Fibroblast of upper back skin (primary cell): Measurements from ENCODE around the gene GNG7.
"Not testable (repeated sequence)": the region's sequence is repeated elsewhere in the genome, so short reads cannot be mapped to it uniquely, and the experiment has no call there.

Source experiments
- DNase-seq: peaks from one replicate; pipeline ENCODE4 v3.0.0-alpha.2; 2013

The GNG7 gene

DNA sequence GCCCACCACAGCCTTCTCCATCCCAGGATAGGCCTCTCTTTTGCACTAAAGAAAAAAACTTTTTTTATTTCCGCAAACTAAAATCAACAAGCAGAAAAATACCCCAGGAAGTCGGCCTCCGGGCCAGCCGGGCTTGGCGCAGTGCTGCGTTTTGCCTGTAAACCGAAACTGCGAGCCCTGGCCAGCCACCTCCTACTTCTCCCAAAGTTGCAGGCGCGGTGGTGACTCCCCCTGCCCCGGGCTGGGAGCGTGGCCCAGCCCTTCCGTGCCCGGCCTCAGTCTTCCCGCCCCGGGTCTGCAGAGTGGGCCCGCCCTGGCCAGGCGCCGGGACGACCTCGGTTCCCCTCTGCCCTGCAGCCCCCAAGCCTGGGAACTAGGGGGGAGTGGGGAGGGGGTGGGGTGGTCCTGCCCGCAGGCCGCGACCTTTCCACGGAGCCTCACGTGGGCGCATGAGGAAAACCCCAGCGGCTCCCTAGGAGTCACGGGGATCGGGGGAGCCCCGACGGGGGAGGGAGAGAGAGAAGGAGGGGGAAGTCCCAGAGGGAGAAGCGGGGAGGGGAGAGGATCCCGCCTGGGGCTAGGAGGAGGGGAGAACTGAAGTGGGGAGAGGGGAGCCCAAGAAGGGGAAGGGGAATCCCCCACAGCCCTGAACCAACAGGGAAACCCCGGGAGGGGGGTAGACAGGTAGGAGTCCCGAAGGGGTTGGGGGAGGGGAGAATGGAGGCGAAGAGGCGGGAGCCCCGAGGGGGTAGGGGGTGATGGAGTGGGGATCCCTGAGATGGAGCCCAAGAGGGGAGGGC is 223.5 kb downstream of the GNG7 start:
- DNase-seq = peak; percentile 73

DNA sequence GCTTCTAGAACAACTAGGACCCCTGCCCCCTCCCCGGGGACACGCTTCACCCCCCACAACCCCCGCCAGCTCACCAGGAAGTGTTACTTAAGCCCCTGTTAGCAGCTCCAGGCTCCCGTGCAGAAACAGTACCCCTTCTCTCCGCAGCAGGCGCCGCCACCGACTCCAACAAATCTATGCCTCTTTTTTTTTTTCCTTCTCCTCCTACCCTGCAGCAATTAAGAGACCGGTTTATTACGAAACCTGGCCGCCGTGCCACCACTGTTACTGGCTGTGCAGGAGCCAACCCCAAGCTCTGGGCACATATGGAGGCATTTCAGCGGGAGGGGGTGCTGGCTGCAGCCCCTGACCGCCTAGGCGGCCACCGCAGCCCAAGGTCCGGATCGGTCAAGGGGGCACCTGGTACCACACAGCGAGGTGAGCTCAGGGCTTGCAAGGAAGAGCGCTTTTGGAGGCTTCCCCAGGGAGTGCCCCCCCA is 224.2 kb downstream of the GNG7 start:
- DNase-seq = peak; percentile 60

DNA sequence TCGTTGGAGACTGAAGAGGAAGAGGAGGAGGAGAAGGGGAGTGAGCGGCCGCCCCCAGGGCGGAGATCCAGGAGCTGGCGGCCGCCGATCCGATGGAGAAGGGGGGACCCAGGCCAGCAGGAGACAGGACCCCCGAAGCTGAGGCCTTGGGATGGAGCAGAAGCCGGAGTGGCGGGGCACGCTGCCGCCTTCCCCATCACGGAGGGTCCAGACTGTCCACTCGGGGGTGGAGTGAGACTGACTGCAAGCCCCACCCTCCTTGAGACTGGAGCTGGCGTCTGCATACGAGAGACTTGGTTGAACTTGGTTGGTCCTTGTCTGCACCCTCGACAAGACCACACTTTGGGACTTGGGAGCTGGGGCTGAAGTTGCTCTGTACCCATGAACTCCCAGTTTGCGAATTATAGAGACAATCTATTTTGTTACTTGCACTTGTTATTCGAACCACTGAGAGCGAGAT is 224.7 kb downstream of the GNG7 start:
- no peak for DNase-seq

DNA sequence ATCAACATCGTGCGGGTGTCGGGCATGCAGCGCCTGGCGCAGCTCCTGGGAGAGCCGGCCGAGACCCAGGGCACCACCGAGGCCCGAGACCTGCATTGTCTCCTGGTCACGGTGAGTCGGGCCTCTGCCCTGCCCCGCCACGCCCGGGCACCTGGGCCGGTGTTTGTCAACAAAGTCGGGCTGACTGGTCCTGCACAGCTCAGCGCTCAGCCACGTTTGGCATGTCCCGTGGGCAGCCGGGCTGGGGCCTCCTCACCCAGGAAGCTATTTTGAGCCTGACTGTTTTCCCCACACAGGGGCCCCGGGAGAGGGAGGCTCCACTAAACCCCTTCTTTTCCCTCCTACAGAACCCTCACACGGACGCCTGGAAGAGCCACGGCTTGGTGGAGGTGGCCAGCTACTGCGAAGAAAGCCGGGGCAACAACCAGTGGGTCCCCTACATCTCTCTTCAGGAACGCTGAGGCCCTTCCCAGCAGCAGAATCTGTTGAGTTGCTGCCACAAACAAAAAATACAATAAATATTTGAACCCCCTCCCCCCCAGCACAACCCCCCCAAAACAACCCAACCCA is 225.3 kb downstream of the GNG7 start:
- no peak for DNase-seq

DNA sequence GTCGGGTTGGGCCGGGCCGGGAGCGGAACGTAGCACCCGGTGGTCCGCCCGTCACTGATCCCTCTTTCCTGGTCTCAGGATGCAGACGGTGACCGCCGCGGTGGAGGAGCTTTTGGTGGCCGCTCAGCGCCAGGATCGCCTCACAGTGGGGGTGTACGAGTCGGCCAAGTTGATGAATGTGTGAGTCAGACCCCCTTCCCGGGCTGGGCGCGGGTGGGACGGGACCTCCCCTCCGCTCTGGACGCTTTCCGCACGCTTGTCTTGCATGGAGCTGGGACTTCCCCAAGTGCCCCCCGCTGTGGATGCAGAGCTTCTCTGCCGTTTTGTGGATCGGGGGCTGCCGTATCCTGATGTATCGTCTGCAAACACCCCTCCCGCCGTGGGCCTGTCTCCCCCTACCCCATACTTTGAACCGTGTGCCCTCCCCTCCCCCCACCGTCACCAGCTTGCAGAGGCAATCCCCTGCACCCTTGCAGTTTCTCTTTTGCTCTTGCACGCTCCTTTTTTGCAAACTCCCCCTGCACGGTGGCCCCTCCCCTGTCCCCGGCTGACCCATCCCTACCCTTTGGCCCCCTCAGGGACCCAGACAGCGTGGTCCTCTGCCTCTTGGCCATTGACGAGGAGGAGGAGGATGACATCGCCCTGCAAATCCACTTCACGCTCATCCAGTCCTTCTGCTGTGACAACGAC is 225.9 kb downstream of the GNG7 start:
- DNase-seq = peak; percentile 80

DNA sequence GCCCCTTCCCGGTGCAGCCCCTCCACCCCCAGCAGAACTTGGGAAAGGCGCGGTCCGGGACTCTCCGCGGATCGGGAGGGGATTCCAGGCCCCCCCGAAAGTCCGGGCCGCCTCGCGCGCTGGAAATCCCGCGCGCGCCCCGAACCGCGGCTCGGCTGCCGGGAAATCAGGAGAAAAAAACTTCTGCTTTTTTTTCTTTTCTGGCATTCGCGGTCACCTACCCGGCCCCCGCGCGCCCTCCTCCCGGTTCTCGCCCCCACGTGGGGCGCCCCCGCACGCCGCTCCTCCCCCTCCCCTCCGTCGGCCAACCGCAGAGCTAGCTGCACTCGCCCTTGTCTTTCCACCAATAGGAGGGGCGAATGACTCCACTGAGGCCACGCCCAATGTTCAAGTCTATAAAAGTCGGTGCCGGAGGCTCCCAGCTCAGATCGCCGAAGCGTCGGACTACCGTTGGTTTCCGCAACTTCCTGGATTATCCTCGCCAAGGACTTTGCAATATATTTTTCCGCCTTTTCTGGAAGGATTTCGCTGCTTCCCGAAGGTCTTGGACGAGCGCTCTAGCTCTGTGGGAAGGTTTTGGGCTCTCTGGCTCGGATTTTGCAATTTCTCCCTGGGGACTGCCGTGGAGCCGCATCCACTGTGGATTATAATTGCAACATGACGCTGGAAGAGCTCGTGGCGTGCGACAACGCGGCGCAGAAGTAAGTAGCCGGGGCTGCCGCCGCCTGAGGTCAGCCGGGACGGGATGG is 226.6 kb downstream of the GNG7 start, which contains the start of gene GADD45B:
Gene GADD45B, plus strand, starts transcription at position 426 of the 749 bp plus-strand sequence. Its CDS starts 232 bp downstream, at position 658.
- DNase-seq = peak; percentile 99

DNA sequence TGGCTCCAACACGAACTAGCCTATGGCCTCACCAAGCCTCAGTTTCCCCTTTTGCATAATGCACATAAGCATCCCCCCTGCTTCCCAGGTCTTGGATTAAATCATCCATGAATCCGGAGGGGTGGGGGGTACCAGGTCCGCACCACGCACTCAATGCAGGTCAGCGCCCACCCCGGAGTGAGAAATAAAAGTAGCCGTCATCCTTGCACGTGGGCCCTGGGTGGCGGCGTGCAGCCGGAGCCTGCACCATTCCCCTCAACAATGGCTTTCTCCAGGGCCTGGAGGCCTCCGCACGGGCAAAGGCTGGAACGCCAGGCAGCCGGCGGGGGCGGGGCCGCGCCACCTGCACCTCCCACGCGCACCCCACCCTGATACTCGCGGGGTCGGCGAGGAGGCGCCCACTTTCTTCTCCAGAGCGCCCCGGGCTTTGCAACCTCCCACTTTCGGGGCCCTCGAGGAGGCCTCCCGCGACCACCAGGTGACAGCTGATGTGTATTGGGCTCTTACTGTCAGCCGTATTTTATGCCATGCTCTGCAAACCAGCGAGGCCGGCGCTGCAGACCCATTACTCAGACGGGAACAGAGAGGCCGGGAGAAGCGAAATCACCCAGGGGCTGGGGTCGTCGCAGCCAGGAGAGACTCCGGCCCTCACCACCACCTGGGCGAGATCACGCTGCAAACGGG is 227.3 kb downstream of the GNG7 start:
- peak; percentile 68 for DNase-seq

DNA sequence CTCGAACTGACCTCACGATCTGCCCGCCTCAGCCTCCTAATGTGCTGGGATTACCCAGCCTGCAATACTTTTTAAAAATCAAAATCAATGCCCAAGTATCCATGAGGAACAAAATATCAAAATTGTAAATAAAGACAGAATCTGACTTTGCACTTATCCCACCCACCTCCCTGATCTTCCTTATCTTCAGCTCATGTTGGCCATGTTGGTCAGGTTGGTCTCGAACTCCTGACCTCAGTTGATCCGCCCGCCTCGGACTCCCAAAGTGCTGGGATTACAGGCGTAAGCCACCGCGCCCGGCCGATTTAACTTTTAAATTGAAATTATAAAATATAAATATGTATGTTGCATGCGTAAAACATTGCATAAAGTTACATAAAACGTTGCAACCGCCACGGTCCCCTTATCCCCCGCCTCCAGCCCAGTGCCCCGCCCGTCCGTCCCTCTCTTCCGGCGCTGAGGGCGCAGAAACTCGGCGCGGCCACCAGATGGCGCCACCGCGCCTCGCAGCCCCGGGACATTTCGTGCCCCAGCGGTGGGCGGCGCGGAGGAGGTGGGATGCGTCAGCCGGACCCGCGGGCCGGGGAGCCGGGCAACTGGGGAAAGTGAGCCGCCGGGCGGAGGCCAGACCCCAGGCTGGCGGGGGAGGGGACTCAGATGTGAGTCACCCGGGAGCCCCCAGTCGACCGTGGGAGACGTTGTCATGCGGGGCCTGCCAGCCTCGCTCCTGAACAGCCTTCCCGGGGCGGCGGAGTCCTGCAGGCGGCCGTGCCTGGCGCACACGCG is 228.1 kb downstream of the GNG7 start:
- DNase-seq = peak; percentile 93

DNA sequence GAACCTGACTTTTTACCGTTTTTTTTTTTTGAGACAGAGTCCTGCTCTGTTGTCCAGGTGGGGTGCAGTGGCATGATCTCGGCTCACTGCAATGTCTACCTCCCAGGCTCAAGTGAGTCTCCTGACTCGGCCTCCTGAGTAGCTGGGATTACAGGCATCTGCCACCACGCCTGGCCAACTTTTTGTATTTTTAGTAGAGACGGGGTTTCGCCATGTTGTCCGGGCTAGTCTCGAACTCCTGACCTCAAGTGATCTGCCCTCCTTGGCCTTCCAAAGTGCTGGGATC is 232.6 kb downstream of the GNG7 start:
- not testable (repeated sequence) for DNase-seq

DNA sequence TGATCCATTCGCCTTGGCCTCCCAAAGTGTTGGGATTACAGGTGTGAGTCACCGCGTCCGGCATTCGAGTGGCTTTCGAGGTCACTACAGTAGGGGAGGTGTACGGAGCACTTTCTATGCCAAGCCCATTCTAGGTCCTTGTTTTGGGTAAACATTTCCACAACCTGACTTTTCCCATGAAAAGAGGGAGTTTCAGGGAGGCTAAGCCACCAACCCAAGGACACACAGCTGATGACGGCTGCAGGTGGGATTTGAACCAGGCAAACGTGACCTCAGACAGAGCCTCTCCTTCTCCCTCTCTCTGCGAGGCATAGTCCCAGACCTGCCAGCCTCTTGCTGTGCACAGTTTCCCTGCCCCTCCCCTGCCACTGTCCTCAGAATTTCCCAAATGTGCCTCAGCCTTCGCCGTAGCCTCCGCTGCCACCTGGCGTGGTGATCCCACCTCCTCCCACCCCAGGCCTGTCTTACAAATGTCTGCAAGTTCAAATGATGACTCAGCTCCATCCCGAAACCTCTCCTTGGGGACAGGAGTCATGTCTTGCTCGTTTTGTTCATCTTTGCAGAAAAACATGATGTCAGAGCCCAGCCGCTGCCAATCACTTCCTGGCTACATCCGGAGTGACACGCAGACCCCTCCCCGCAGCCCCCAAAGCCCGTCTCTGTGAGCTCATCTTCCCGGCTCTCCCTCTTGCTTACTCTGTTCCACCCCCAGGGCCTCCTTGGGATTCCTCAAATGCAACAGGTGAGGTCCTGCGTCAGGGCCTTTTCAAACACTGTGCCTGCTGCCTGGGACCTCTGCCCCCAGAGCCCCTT is 233.2 kb downstream of the GNG7 start:
- DNase-seq = peak; percentile 93

DNA sequence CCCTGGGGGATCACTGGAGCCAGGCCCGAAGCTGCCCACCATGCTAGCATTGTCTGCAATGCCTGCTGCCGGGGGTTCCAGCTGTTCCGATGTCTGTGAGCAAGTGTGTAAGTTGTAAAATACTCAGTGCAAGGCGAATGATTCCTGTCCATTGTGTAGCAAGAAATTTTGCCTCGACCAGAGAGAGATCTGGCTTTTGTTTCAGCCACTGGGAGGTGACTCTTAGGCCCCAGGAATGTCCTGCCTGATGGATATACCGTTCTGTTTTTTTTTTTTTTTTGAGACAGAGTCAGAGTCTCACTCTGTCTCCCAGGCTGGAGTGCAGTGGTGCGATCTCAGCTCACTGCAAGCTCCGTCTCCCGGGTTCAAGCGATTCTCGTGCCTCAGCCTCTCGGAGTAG is 233.9 kb downstream of the GNG7 start:
- no peak for DNase-seq

DNA sequence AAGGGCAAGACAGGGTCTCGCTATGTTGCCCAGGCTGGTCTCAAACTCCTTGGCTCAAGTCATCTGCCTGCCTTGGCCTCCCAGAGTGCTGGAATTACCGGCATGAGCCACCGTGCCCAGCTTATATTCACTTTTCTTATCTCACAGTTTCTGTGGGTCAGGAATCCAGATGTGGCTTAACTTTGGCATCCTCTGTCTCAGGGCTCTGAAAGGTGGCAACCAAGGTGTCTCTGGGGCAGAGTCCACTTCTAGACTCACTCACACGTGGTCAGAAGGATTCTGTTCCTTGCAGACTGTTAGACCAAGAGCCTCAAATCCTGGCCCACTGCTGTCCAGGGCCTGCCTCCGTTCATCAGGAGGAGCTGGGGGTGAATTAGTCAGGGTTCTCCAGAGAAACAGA is 238.1 kb downstream of the GNG7 start:
- no peak for DNase-seq

DNA sequence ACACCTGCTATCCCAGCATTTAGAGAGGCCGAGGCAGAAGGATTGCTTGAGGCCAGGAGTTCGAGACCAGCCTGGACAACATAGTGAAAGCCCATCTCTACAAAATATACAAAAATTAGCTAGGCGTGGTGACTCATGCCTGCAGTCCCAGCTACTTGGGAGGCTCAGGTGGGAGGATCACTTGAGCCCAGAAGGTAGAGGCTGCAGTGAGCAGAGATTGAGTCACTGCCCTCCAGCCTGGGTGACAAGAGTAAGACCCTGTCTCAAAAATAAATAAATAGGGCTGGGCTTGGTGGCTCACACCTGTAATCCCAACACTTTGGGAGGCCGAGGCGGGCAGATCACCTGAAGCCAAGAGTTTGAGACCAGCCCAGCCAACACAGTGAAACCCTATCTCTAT is 238.8 kb downstream of the GNG7 start:
- DNase-seq = not testable (repeated sequence)

DNA sequence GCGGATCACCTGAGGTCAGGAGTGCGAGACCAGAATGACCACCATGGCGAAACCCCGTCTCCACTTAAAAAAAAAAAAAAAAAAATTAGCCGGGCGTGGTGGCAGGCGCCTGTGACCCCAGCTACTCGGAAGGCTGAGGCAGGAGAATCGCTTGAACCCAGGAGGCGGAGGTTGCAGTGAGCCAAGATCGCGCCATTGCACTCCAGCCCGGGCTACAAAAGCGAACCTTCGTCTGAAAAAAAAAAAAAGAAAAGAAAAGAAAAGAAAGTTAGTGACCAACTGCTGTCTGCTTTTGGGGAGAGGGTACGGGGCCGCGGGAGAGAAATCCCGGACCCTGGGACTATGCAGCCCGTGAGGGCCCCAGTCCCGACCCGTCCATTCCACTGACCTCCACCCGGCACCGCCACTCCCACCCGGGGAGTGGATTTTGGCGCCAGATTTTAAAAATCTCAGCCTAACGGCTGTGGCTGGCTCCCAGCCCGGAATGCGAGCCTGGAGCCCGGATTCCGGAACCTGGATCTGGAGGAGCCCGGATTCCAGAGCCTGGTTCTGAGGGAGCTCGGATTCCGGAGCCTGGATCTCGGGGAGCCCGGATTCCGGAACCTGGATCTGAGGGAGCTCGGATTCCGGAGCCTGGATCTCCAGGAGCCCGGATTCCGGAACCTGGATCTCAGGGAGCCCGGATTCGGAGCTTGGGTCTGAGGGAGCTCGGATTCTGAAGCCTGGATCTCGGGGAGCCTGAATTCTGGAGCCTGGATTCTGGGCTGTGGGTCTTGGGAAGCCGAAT is 239.7 kb downstream of the GNG7 start:
- DNase-seq = peak; percentile 97

DNA sequence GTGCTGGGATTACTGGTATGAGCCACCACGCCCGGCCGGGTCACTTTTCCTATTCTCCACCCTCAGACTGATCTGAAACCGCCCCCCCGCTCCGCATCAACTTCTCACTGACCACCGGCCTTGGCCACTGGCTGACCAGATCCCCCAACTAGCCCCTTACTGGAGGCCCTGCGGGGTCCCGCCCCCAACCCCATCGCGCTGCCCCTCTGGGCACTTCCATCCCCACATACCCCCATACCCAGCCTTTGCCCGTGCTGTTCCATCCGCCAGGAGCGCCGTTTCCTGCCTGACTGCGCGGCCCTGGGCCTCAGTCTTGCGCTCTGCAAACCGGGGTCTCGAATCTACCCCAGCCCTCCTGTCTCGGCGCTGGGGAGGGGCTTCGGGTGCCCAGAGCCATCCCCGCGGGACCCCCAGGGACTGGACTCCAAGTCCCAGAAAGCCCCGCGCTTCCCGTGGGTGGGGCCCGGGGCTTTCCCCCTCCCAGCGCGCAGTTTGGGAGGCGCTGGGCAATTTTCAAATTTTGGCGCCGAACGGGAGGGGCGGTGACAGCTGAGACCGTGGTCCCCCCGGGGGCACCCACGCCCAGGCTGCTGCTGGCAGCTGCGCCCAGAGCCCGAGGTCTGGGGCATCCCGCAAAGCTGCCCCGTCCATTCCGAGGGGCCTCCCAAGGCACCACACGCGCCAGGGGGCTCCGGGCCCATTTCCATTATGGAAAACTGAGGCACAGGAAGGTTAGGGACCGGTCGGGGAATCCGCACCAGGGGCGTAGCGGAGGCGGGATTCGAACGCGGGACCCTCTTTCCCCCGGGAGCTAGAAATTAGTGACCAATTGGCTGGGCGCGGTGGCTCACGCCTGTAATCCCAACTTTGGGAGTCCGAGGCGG is 240.5 kb downstream of the GNG7 start:
- DNase-seq = peak; percentile 76
